Neural progenitor cell (in vitro differentiated cells): Measurements from ENCODE around the gene IQCK. TPM values are rescaled to one million over a fixed set of nuclear protein-coding genes. Genes with fewer than 3 reads are reported as not detected.

ENCODE experiments used
- DNase-seq: peaks from one replicate; pipeline ENCODE4 v3.0.0-alpha.2; 2016; ENCODE audit warnings: low spot score
- H2AFZ ChIP-seq: fragments of 200-600 bp; sonication (generic); replicated peaks from 2 replicates; pipeline ENCODE4 v1.6.1; 2016; ENCODE audit warnings: antibody characterized with exemption
- H3F3A ChIP-seq: fragments of 200-600 bp; sonication (generic); 2 replicates; pipeline ENCODE4 v1.6.1; 2016; ENCODE audit warnings: antibody characterized with exemption, low read depth
- H3K27ac ChIP-seq: fragments of 200-600 bp; sonication (generic); 2 replicates; pipeline ENCODE4 v1.5.1; 2016; ENCODE audit warnings: mild to moderate bottlenecking
- H3K27me3 ChIP-seq: fragments of 200-600 bp; sonication (generic); 2 replicates; pipeline ENCODE4 v1.6.1; 2016; ENCODE audit warnings: mild to moderate bottlenecking, moderate library complexity
- H3K36me3 ChIP-seq: fragments of 200-600 bp; sonication (generic); 2 replicates; pipeline ENCODE4 v1.5.1; 2016
- H3K4me1 ChIP-seq: fragments of 200-600 bp; sonication (generic); 2 replicates; pipeline ENCODE4 v1.6.1; 2016; ENCODE audit warnings: mixed run types
- H3K4me2 ChIP-seq: fragments of 200-600 bp; sonication (generic); 2 replicates; pipeline ENCODE4 v1.6.1; 2016
- H3K4me3 ChIP-seq: fragments of 200-600 bp; sonication (generic); 2 replicates; pipeline ENCODE4 v1.5.1; 2016
- H3K79me2 ChIP-seq: fragments of 200-600 bp; sonication (generic); 2 replicates; pipeline ENCODE4 v1.6.1; 2016; ENCODE audit warnings: low read depth
- H3K9ac ChIP-seq: fragments of 200-600 bp; sonication (generic); 2 replicates; pipeline ENCODE4 v1.6.1; 2016
- H3K9me3 ChIP-seq: fragments of 200-600 bp; sonication (generic); 2 replicates; pipeline ENCODE4 v1.5.1; 2016; ENCODE audit warnings: low read depth
- H4K20me1 ChIP-seq: fragments of 200-600 bp; sonication (generic); 2 replicates; pipeline ENCODE4 v1.6.1; 2016; ENCODE audit warnings: low read depth
- H3K27ac Mint-ChIP-seq: 3 replicates; pipeline ENCODE4 v1.8.0; 2021; ENCODE audit warnings: mixed read lengths
- H3K27me3 Mint-ChIP-seq: 2 replicates; pipeline ENCODE4 v1.8.0; 2022; ENCODE audit warnings: low read depth, mild to moderate bottlenecking, inconsistent platforms, moderate library complexity, mixed read lengths; ENCODE audit not compliant: insufficient read depth
- H3K36me3 Mint-ChIP-seq: 3 replicates; pipeline ENCODE4 v1.8.0; 2021; ENCODE audit warnings: mixed read lengths
- H3K4me1 Mint-ChIP-seq: 3 replicates; pipeline ENCODE4 v1.8.0; 2021; ENCODE audit warnings: mixed read lengths
- H3K4me3 Mint-ChIP-seq: 3 replicates; pipeline ENCODE4 v1.8.0; 2021; ENCODE audit warnings: mild to moderate bottlenecking, moderate library complexity, mixed read lengths
- H3K9me3 Mint-ChIP-seq: 3 replicates; pipeline ENCODE4 v1.8.0; 2020; ENCODE audit warnings: mixed read lengths
- CTCF ChIP-seq: fragments of 200-600 bp; sonication (generic); IDR thresholded peaks from 2 replicates; pipeline ENCODE4 v1.5.1; 2017; ENCODE audit warnings: antibody characterized with exemption, mild to moderate bottlenecking
- EZH2 ChIP-seq: fragments of 200-600 bp; sonication (generic); IDR thresholded peaks from 2 replicates; pipeline ENCODE4 v1.6.1; 2017; ENCODE audit warnings: antibody characterized with exemption, mild to moderate bottlenecking, moderate library complexity
- EZH2phosphoT487 ChIP-seq: fragments of 200-600 bp; sonication (generic); IDR thresholded peaks from 2 replicates; pipeline ENCODE4 v1.6.1; 2017; ENCODE audit warnings: antibody characterized with exemption
- total RNA-seq: library from RNA; depleted of rRNA; stranded (reverse); fragments of >200 nt; gene quantifications from 2 replicates; pipeline ENCODE4 v1.2.3, GENCODE V29; 2015; ENCODE audit warnings: low replicate concordance

Gene IQCK
- total RNA-seq, 1 donor from 2014 or later = 22.1 TPM

DNA sequence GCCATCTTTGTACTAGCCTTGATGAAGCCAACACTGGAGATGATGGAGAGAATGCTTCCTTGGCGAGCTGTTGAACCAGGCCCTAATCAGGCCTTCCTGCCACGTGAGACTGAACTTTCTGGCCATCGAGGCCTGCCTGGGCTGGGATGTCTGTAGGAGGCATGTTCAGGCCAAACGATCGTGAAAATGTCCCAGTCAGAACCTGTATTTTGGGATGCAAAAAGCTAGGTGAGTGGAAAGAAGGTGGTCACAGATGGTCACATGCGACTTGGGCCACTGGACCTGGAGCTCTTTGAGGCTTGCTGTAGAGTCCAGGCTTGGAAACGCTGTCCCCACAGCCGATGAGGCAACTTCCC is 12.9 kb upstream of the IQCK start:
- no peak overlapping the region for H3K27ac ChIP-seq
- H3K9me3 ChIP-seq = no peaks in the 10 kb centered on the region
- peaks cover 61% of the 10 kb centered on the region for H4K20me1 ChIP-seq
- H3K79me2 ChIP-seq = peaks cover 87% of the 10 kb centered on the region
- no peak for DNase-seq
- H3K36me3 Mint-ChIP-seq = peaks cover 66% of the 10 kb centered on the region
- H3K9me3 Mint-ChIP-seq = no peaks in the 10 kb centered on the region
- H3K27ac Mint-ChIP-seq = no peak overlapping the region
- H2AFZ ChIP-seq = no peak overlapping the region
- peaks cover 5% of the 10 kb centered on the region for H3K27me3 Mint-ChIP-seq
- no peaks in the 10 kb centered on the region for H3K27me3 ChIP-seq
- H3F3A ChIP-seq = peaks cover 6% of the 10 kb centered on the region
- H3K4me3 Mint-ChIP-seq = no peak overlapping the region
- H3K36me3 ChIP-seq = peaks cover 8% of the 10 kb centered on the region
- H3K4me1 Mint-ChIP-seq = peaks cover 14% of the 10 kb centered on the region
- H3K4me1 ChIP-seq = peaks cover 9% of the 10 kb centered on the region
- no peak overlapping the region for H3K9ac ChIP-seq
- TF ChIP-seq CTCF (no peak), EZH2 (no peak), EZH2phosphoT487 (no peak)
- no peak overlapping the region for H3K4me2 ChIP-seq
- H3K4me3 ChIP-seq = no peak overlapping the region

- Mint-ChIP-seq H3K27me3 (peaks cover 5% of the 10 kb centered on the region), H3K27ac (no peak overlapping the region), H3K9me3 (no peaks in the 10 kb centered on the region), H3K4me1 (peaks cover 21% of the 10 kb centered on the region), H3K4me3 (no peak overlapping the region), H3K36me3 (peaks cover 60% of the 10 kb centered on the region)
- no peaks in the 10 kb centered on the region for H3K27me3 ChIP-seq
- peaks cover 13% of the 10 kb centered on the region for H3F3A ChIP-seq
- no peak overlapping the region for H3K4me3 ChIP-seq
- peaks cover 8% of the 10 kb centered on the region for H3K36me3 ChIP-seq
- H3K4me1 ChIP-seq = peaks cover 16% of the 10 kb centered on the region
- H2AFZ ChIP-seq = no peak overlapping the region
- no peak overlapping the region for H3K9ac ChIP-seq
- no peak for TF ChIP-seq CTCF
- no peak for TF ChIP-seq EZH2phosphoT487
- TF ChIP-seq EZH2 = no peak
- H3K9me3 ChIP-seq = no peaks in the 10 kb centered on the region
- H3K27ac ChIP-seq = no peak overlapping the region
- H3K79me2 ChIP-seq = peaks cover 92% of the 10 kb centered on the region
- no peak for DNase-seq
- H3K4me2 ChIP-seq = no peak overlapping the region
- H4K20me1 ChIP-seq = peaks cover 67% of the 10 kb centered on the region
Measured at GRCh38 chr16:19705843-19706242, 12.2 kb upstream of the IQCK start.

DNA sequence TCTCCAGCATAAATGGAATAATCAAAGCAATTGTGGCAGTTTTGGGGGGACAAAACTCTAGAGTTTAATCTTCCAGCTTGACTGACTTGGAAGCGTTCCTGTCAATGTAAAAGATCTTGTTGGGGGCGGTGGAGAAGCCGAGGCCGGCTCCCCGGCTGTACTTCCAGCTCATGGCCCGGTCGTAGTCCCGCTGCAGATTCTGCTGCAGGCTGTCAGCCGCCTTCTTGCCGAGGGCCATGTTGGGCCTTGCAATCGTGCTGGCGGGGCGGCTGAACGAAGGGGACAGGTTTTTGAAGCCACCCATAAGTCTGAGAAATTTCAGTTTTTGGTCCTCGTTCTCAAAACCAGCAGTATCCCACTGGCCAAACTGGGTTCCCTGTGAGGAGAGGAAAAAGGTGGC is 11.2 kb upstream of the IQCK start:
- Histone ChIP-seq H3K4me1 (peaks cover 26% of the 10 kb centered on the region), H3K9ac (no peak overlapping the region), H3K27me3 (no peaks in the 10 kb centered on the region), H3F3A (peaks cover 23% of the 10 kb centered on the region), H3K9me3 (no peaks in the 10 kb centered on the region), H3K4me3 (no peak overlapping the region), H3K27ac (no peak overlapping the region), H3K79me2 (peaks cover 96% of the 10 kb centered on the region), H3K36me3 (peaks cover 8% of the 10 kb centered on the region), H3K4me2 (no peak overlapping the region), H2AFZ (no peak overlapping the region), H4K20me1 (peaks cover 75% of the 10 kb centered on the region)
- DNase-seq = no peak
- H3K4me1 Mint-ChIP-seq = peaks cover 28% of the 10 kb centered on the region
- H3K27me3 Mint-ChIP-seq = peaks cover 6% of the 10 kb centered on the region
- peaks cover 60% of the 10 kb centered on the region for H3K36me3 Mint-ChIP-seq
- TF ChIP-seq EZH2 (no peak), EZH2phosphoT487 (no peak), CTCF (no peak)
- H3K4me3 Mint-ChIP-seq = no peak overlapping the region
- H3K27ac Mint-ChIP-seq = no peak overlapping the region
- H3K9me3 Mint-ChIP-seq = no peaks in the 10 kb centered on the region
